Measurements from ENCODE around the gene NEK10.
A peak's percentile ranks its signal among the peaks of the same experiment; 100 is the strongest.

Gene NEK10

GRCh38 chr3:27186013-27186412, 183.2 kb downstream of the NEK10 start:
- DNase-seq (ENCODE audit: low read depth in 1 of 2, low spot score in 1 of 2), result no peak

- DNase-seq (ENCODE audit: low read depth in 1 of 2, low spot score in 1 of 2), result no peak
These were observed 183.8 kb downstream of the NEK10 start for GRCh38 chr3:27185231-27185989.

GRCh38 chr3:27184261-27184660, 184.9 kb downstream of the NEK10 start:
- DNase-seq (ENCODE audit: low read depth in 1 of 2, low spot score in 1 of 2), result no peak

- no peak for DNase-seq (ENCODE audit: low read depth in 1 of 2, low spot score in 1 of 2)
These were observed 192.9 kb downstream of the NEK10 start for GRCh38 chr3:27176256-27176655.

GRCh38 chr3:27174530-27174929, 194.7 kb downstream of the NEK10 start:
- DNase-seq (ENCODE audit: low read depth in 1 of 2, low spot score in 1 of 2), result no peak

GRCh38 chr3:27171113-27171512, 198.1 kb downstream of the NEK10 start:
- DNase-seq (ENCODE audit: low read depth in 1 of 2, low spot score in 1 of 2), result no peak

- DNase-seq (ENCODE audit: low read depth in 1 of 2, low spot score in 1 of 2), result no peak
These were observed 202.3 kb downstream of the NEK10 start for GRCh38 chr3:27166888-27167287.

GRCh38 chr3:27165321-27165721, 203.9 kb downstream of the NEK10 start:
- no peak for DNase-seq (ENCODE audit: low read depth in 1 of 2, low spot score in 1 of 2)

- no peak for DNase-seq (ENCODE audit: low read depth in 1 of 2, low spot score in 1 of 2)
These were observed 208.3 kb downstream of the NEK10 start for GRCh38 chr3:27160779-27161287.

GRCh38 chr3:27160146-27160545, 209.0 kb downstream of the NEK10 start:
- no peak for DNase-seq (ENCODE audit: low read depth in 1 of 2, low spot score in 1 of 2)

- no peak for DNase-seq (ENCODE audit: low read depth in 1 of 2, low spot score in 1 of 2)
These were observed 222.0 kb downstream of the NEK10 start for GRCh38 chr3:27147215-27147614.

GRCh38 chr3:27146786-27147185, 222.4 kb downstream of the NEK10 start:
- DNase-seq (ENCODE audit: low read depth in 1 of 2, low spot score in 1 of 2), result no peak

GRCh38 chr3:27145719-27146118, 223.5 kb downstream of the NEK10 start:
- no peak for DNase-seq (ENCODE audit: low read depth in 1 of 2, low spot score in 1 of 2)

- DNase-seq (ENCODE audit: low read depth in 1 of 2, low spot score in 1 of 2), result no peak
These were observed 227.5 kb downstream of the NEK10 start for GRCh38 chr3:27141668-27142067.

GRCh38 chr3:27138562-27138961, 230.6 kb downstream of the NEK10 start:
- DNase-seq (ENCODE audit: low read depth in 1 of 2, low spot score in 1 of 2), result no peak

- no peak for DNase-seq (ENCODE audit: low read depth in 1 of 2, low spot score in 1 of 2)
These were observed 231.2 kb downstream of the NEK10 start for GRCh38 chr3:27138005-27138404.

GRCh38 chr3:27134171-27134796, 234.9 kb downstream of the NEK10 start:
- peak; percentile 27 to 55 for DNase-seq (ENCODE audit: low read depth in 1 of 2, low spot score in 1 of 2)

GRCh38 chr3:27133060-27133459, 236.1 kb downstream of the NEK10 start:
- DNase-seq (ENCODE audit: low read depth in 1 of 2, low spot score in 1 of 2), result no peak

- DNase-seq (ENCODE audit: low read depth in 1 of 2, low spot score in 1 of 2), result no peak
These were observed 238.4 kb downstream of the NEK10 start for GRCh38 chr3:27130796-27131195.

- no peak for DNase-seq (ENCODE audit: low read depth in 1 of 2, low spot score in 1 of 2)
These were observed 241.3 kb downstream of the NEK10 start for GRCh38 chr3:27127879-27128278.

GRCh38 chr3:27127195-27127594, 242.0 kb downstream of the NEK10 start:
- DNase-seq (ENCODE audit: low read depth in 1 of 2, low spot score in 1 of 2), result no peak

- no peak for DNase-seq (ENCODE audit: low read depth in 1 of 2, low spot score in 1 of 2)
These were observed 243.2 kb downstream of the NEK10 start for GRCh38 chr3:27125821-27126501.

All from activated CD4-positive, alpha-beta T cell treated with anti-CD3 and anti-CD28 coated beads, Interleukin-2, amount 50 U/mL, for 24 hours (primary cell).